ENCODE measurements around the gene OR14I1. TPM values are rescaled to one million over a fixed set of nuclear protein-coding genes. Genes with fewer than 3 reads are reported as not detected.

The OR14I1 gene
- total RNA-seq: not detected

- no peak for DNase-seq
- no peak within 1 kb of the TSS for H3K4me3 Mint-ChIP-seq
Measured at GRCh38 chr1:248702714-248703113, at the start of gene OR14I1. Gene OR14I1, minus strand, starts transcription at chr1:248702766.

GRCh38 chr1:248751635-248752034 is 49.1 kb upstream of the OR14I1 start:
- ATAC-seq (no peak), DNase-seq (no peak)
- Mint-ChIP-seq H3K36me3 (ENCODE audit: low read depth) (no peaks in the 10 kb centered on the region), H3K27ac (no peak overlapping the region), H3K9me3 (ENCODE audit: low read depth) (no peaks in the 10 kb centered on the region), H3K27me3 (no peaks in the 10 kb centered on the region), H3K4me1 (peaks cover 14% of the 10 kb centered on the region), H3K4me3 (no peak overlapping the region)
- ChIA-PET CTCF (no interaction called here), POLR2A (no interaction called here)
- intact Hi-C loops (cut with DNase I, micrococcal nuclease): no loop called here

More at GRCh38 chr1:248702714-248703113, at the start of gene OR14I1:
- intact Hi-C loops (cut with DNase I, micrococcal nuclease): loop anchor here (1.0 kb wide), 1 partner anchor 11 kb away; no protein-coding TSS in a partner anchor
- no peaks in the 10 kb centered on the region for H3K4me1 Mint-ChIP-seq
- H3K36me3 Mint-ChIP-seq (ENCODE audit: low read depth): no peaks in the 10 kb centered on the region
- no peak for ATAC-seq
- no peaks in the 10 kb centered on the region for H3K9me3 Mint-ChIP-seq (ENCODE audit: low read depth)
- ChIA-PET CTCF (no interaction called here), POLR2A (no interaction called here)
- no peak within 1 kb of the TSS for H3K27ac Mint-ChIP-seq
- H3K27me3 Mint-ChIP-seq: peaks cover 2% of the 10 kb centered on the region

GRCh38 chr1:248751142-248751541 is 48.6 kb upstream of the OR14I1 start:
- Mint-ChIP-seq H3K27me3 (no peaks in the 10 kb centered on the region), H3K9me3 (ENCODE audit: low read depth) (no peaks in the 10 kb centered on the region), H3K4me3 (no peak overlapping the region), H3K4me1 (peaks cover 14% of the 10 kb centered on the region), H3K36me3 (ENCODE audit: low read depth) (no peaks in the 10 kb centered on the region), H3K27ac (no peak overlapping the region)
- ChIA-PET POLR2A (no interaction called here), CTCF (no interaction called here)
- ATAC-seq (no peak), DNase-seq (no peak)
- intact Hi-C loops (cut with DNase I, micrococcal nuclease): no loop called here

- no peak for DNase-seq
- intact Hi-C loops (cut with DNase I, micrococcal nuclease): no loop called here
- H3K4me3 Mint-ChIP-seq: no peak overlapping the region
- no peaks in the 10 kb centered on the region for H3K9me3 Mint-ChIP-seq (ENCODE audit: low read depth)
- H3K4me1 Mint-ChIP-seq: peaks cover 14% of the 10 kb centered on the region
- H3K27me3 Mint-ChIP-seq: no peaks in the 10 kb centered on the region
- ChIA-PET CTCF (no interaction called here), POLR2A (no interaction called here)
- H3K27ac Mint-ChIP-seq: no peak overlapping the region
- no peaks in the 10 kb centered on the region for H3K36me3 Mint-ChIP-seq (ENCODE audit: low read depth)
- ATAC-seq: no peak
Measured at GRCh38 chr1:248750496-248750895, 47.9 kb upstream of the OR14I1 start.

GRCh38 chr1:248748211-248748610 is 45.6 kb upstream of the OR14I1 start:
- ChIA-PET POLR2A (no interaction called here), CTCF (no interaction called here)
- DNase-seq (no peak), ATAC-seq (no peak)
- peaks cover 14% of the 10 kb centered on the region for H3K4me1 Mint-ChIP-seq
- intact Hi-C loops (cut with DNase I, micrococcal nuclease): no loop called here
- H3K27me3 Mint-ChIP-seq: no peaks in the 10 kb centered on the region
- H3K27ac Mint-ChIP-seq: no peak overlapping the region
- H3K4me3 Mint-ChIP-seq: no peak overlapping the region
- H3K9me3 Mint-ChIP-seq (ENCODE audit: low read depth): no peaks in the 10 kb centered on the region
- no peaks in the 10 kb centered on the region for H3K36me3 Mint-ChIP-seq (ENCODE audit: low read depth)

- H3K27me3 Mint-ChIP-seq: peaks cover 2% of the 10 kb centered on the region
- H3K27ac Mint-ChIP-seq: no peak overlapping the region
- CTCF ChIA-PET: no interaction called here
Measured at GRCh38 chr1:248740876-248741275, 38.3 kb upstream of the OR14I1 start.

GRCh38 chr1:248739572-248740205 is 37.1 kb upstream of the OR14I1 start:
- no peak overlapping the region for H3K4me3 Mint-ChIP-seq
- intact Hi-C loops (cut with DNase I, micrococcal nuclease): no loop called here
- no peak for DNase-seq
- H3K9me3 Mint-ChIP-seq (ENCODE audit: low read depth): peaks cover 4% of the 10 kb centered on the region
- H3K27me3 Mint-ChIP-seq: peaks cover 6% of the 10 kb centered on the region
- POLR2A ChIA-PET: no interaction called here
- no peaks in the 10 kb centered on the region for H3K4me1 Mint-ChIP-seq
- no peaks in the 10 kb centered on the region for H3K36me3 Mint-ChIP-seq (ENCODE audit: low read depth)
- no peak for ATAC-seq
- CTCF ChIA-PET: no interaction called here
- H3K27ac Mint-ChIP-seq: no peak overlapping the region

More at GRCh38 chr1:248740876-248741275, 38.3 kb upstream of the OR14I1 start:
- POLR2A ChIA-PET: no interaction called here
- DNase-seq (no peak), ATAC-seq (no peak)
- H3K9me3 Mint-ChIP-seq (ENCODE audit: low read depth): no peaks in the 10 kb centered on the region
- H3K4me3 Mint-ChIP-seq: no peak overlapping the region
- H3K36me3 Mint-ChIP-seq (ENCODE audit: low read depth): no peaks in the 10 kb centered on the region
- intact Hi-C loops (cut with DNase I, micrococcal nuclease): no loop called here
- no peaks in the 10 kb centered on the region for H3K4me1 Mint-ChIP-seq

- intact Hi-C loops (cut with DNase I, micrococcal nuclease): no loop called here
- CTCF ChIA-PET: interaction anchor here (0.8 kb wide), 1 partner anchor 88 kb away, joined by 4 read pairs; no protein-coding TSS in a partner anchor
Measured at GRCh38 chr1:248737457-248737856, 34.9 kb upstream of the OR14I1 start.

GRCh38 chr1:248736977-248737376 is 34.4 kb upstream of the OR14I1 start:
- no peak for DNase-seq
- no peak overlapping the region for H3K4me3 Mint-ChIP-seq
- no peak for ATAC-seq

More at GRCh38 chr1:248737457-248737856, 34.9 kb upstream of the OR14I1 start:
- Mint-ChIP-seq H3K4me3 (no peak overlapping the region), H3K9me3 (ENCODE audit: low read depth) (peaks cover 4% of the 10 kb centered on the region), H3K27me3 (peaks cover 6% of the 10 kb centered on the region), H3K27ac (no peak overlapping the region), H3K36me3 (ENCODE audit: low read depth) (no peaks in the 10 kb centered on the region), H3K4me1 (no peaks in the 10 kb centered on the region)
- POLR2A ChIA-PET: no interaction called here
- no peak for ATAC-seq
- no peak for DNase-seq

GRCh38 chr1:248733566-248733965 is 31.0 kb upstream of the OR14I1 start:
- Mint-ChIP-seq H3K27me3 (peaks cover 4% of the 10 kb centered on the region), H3K27ac (no peak overlapping the region), H3K36me3 (ENCODE audit: low read depth) (no peaks in the 10 kb centered on the region), H3K4me3 (no peak overlapping the region), H3K4me1 (no peaks in the 10 kb centered on the region), H3K9me3 (ENCODE audit: low read depth) (peaks cover 4% of the 10 kb centered on the region)
- ChIA-PET POLR2A (no interaction called here), CTCF (no interaction called here)
- no peak for ATAC-seq
- intact Hi-C loops (cut with DNase I, micrococcal nuclease): no loop called here
- DNase-seq: no peak

More at GRCh38 chr1:248736977-248737376, 34.4 kb upstream of the OR14I1 start:
- Mint-ChIP-seq H3K4me1 (no peaks in the 10 kb centered on the region), H3K27me3 (peaks cover 6% of the 10 kb centered on the region), H3K9me3 (ENCODE audit: low read depth) (peaks cover 4% of the 10 kb centered on the region), H3K36me3 (ENCODE audit: low read depth) (no peaks in the 10 kb centered on the region), H3K27ac (no peak overlapping the region)
- intact Hi-C loops (cut with DNase I, micrococcal nuclease): no loop called here
- ChIA-PET CTCF (no interaction called here), POLR2A (no interaction called here)

GRCh38 chr1:248730507-248731335 is 28.2 kb upstream of the OR14I1 start:
- DNase-seq (no peak), ATAC-seq (no peak)
- ChIA-PET POLR2A (no interaction called here), CTCF (no interaction called here)
- Mint-ChIP-seq H3K27me3 (peaks cover 4% of the 10 kb centered on the region), H3K9me3 (ENCODE audit: low read depth) (peaks cover 4% of the 10 kb centered on the region), H3K4me3 (no peak overlapping the region), H3K36me3 (ENCODE audit: low read depth) (no peaks in the 10 kb centered on the region), H3K4me1 (no peaks in the 10 kb centered on the region), H3K27ac (no peak overlapping the region)
- intact Hi-C loops (cut with DNase I, micrococcal nuclease): no loop called here

GRCh38 chr1:248714248-248714647 is 11.7 kb upstream of the OR14I1 start:
- H3K9me3 Mint-ChIP-seq (ENCODE audit: low read depth): peaks cover 11% of the 10 kb centered on the region
- POLR2A ChIA-PET: no interaction called here
- CTCF ChIA-PET: interaction anchor here (1.0 to 1.4 kb wide), 2 partner anchors 10 to 92 kb away, joined by 3 to 4 read pairs; no protein-coding TSS in a partner anchor

More at GRCh38 chr1:248714248-248714647, 11.7 kb upstream of the OR14I1 start:
- Mint-ChIP-seq H3K27me3 (peaks cover 10% of the 10 kb centered on the region), H3K36me3 (ENCODE audit: low read depth) (peaks cover 4% of the 10 kb centered on the region), H3K4me3 (no peak overlapping the region), H3K4me1 (no peaks in the 10 kb centered on the region), H3K27ac (no peak overlapping the region)
- ATAC-seq (no peak), DNase-seq (no peak)
- intact Hi-C loops (cut with DNase I, micrococcal nuclease): no loop called here
